Tibial nerve (tissue), 4 donors: ENCODE data around the gene FAM98A. TPM values are rescaled to one million over a fixed set of nuclear protein-coding genes. Genes with fewer than 3 reads are reported as not detected.

Experiments used
- DNase-seq, 2 donors: peaks; one replicate each; pipeline ENCODE4 v3.0.0-alpha.2; 2019; ENCODE audit warnings: low spot score in 2 of 2
- H3K27ac ChIP-seq, 4 donors: fragments of 200-600 bp; sonication (generic) in 3 of 4; one replicate each; pipeline ENCODE4 v1.5.1; 2017 to 2019; ENCODE audit warnings: mild to moderate bottlenecking in 1 of 4
- H3K27me3 ChIP-seq, 2 donors: fragments of 200-600 bp; sonication (generic) in 1 of 2; one replicate each; pipeline versions ENCODE4 v1.5.1 to v1.6.0; 2017 to 2019
- H3K36me3 ChIP-seq, 3 donors: fragments of 200-600 bp; sonication (generic); one replicate each; pipeline ENCODE4 v1.5.1; 2018 to 2019
- H3K4me1 ChIP-seq, 4 donors: fragments of 200-600 bp; sonication (generic) in 3 of 4; one replicate each; pipeline ENCODE4 v1.5.1; 2017 to 2019
- H3K4me3 ChIP-seq, 4 donors: fragments of 200-600 bp; sonication (generic) in 3 of 4; one replicate each; pipeline ENCODE4 v1.5.1; 2017 to 2019; ENCODE audit warnings: mild to moderate bottlenecking in 1 of 4, moderate library complexity in 1 of 4
- H3K9me3 ChIP-seq, 4 donors: fragments of 200-600 bp; sonication (generic) in 3 of 4; one replicate each; pipeline ENCODE4 v1.5.1; 2017 to 2019
- EP300 ChIP-seq, 2 donors: sonication (generic); formaldehyde crosslinking; IDR thresholded peaks; one replicate each; pipeline ENCODE4 v1.6.1; 2017; ENCODE audit warnings: antibody characterized with exemption in 2 of 2, mild to moderate bottlenecking in 1 of 2
- POLR2A ChIP-seq, 2 donors: fragments of 450-650 bp; IDR thresholded peaks; one replicate each; pipeline ENCODE4 v1.6.1; 2017; ENCODE audit warnings: antibody characterized with exemption in 2 of 2, mild to moderate bottlenecking in 2 of 2, moderate library complexity in 2 of 2
- WGBS, 2 donors: methylation state at CpG; one replicate each; pipeline ENCODE4 v1.1.5; 2018; 5-methylcytosine and 5-hydroxymethylcytosine counted together
- total RNA-seq, 4 donors: library from RNA; depleted of rRNA; stranded (reverse); fragments of >200 nt; gene quantifications; one replicate each; pipeline ENCODE4 v1.1.0, GENCODE V29; 2016
- TF ChIP-seq, protein P1 (sequence below), 5 experiments: fragments of 200-600 bp in 3 of 5; fragments of 450-650 bp in 2 of 5; sonication (generic) in 3 of 5; IDR thresholded peaks; one replicate each; pipeline ENCODE4 v1.5.1; 2016 to 2019; ENCODE audit warnings: antibody characterized with exemption in 5 of 5, mild to moderate bottlenecking in 3 of 5, moderate library complexity in 2 of 5

Gene FAM98A
- total RNA-seq, 4 donors from 2014 or later, result 20.4 to 47.9 (median 25.7) TPM

DNA sequence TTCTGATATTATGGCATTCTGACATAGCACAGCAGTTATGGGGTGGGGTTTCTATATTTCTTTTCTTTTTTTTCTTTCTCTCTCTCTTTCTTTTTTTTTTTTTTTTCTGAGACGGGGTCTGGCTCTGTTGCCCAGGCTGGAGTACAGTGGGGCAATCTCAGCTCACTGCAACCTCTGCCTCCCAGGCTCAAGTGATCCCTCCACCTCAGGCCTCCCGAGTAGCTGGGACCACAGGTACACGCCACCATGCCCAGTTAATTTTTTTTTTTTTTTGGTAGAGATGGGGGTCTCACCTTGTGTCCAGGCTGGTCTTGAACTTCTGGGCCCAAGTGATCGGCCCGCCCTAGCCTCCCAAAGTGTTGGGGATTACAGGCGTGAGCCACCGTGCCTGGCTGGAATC is 7.5 kb upstream of the FAM98A start:
- DNase-seq, result no peak

DNA sequence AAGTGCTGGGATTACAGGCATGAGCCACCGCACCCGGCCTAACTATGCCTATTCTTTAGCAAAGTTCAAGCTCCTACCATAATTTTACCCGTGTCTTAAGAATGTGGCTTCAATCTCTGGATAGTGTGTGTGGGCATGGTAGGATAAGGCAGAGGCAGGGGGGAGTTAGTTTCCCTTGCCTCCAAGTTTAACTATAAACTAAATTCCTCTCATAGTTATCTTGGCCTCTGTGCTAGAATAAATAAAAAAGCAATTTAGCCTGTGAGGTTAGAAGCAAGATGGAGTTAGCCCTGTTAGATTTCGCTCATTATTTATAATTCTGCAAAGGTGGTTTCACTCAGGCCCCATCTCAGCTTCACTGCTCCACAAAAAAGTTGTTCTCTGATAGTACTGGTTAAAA is 7.0 kb upstream of the FAM98A start:
- Histone ChIP-seq H3K4me3 (no peak overlapping the region), H3K4me1 (no peaks in the 10 kb centered on the region), H3K27me3 (no peaks in the 10 kb centered on the region), H3K36me3 (no peaks in the 10 kb centered on the region), H3K9me3 (no peaks in the 10 kb centered on the region), H3K27ac (no peak overlapping the region)
- no peak for DNase-seq
- TF ChIP-seq POLR2A (IDR thresholded peaks at IDR 0.05) (no peak), EP300 (IDR thresholded peaks at IDR 0.05) (no peak)
- TF ChIP-seq, protein P1, sequence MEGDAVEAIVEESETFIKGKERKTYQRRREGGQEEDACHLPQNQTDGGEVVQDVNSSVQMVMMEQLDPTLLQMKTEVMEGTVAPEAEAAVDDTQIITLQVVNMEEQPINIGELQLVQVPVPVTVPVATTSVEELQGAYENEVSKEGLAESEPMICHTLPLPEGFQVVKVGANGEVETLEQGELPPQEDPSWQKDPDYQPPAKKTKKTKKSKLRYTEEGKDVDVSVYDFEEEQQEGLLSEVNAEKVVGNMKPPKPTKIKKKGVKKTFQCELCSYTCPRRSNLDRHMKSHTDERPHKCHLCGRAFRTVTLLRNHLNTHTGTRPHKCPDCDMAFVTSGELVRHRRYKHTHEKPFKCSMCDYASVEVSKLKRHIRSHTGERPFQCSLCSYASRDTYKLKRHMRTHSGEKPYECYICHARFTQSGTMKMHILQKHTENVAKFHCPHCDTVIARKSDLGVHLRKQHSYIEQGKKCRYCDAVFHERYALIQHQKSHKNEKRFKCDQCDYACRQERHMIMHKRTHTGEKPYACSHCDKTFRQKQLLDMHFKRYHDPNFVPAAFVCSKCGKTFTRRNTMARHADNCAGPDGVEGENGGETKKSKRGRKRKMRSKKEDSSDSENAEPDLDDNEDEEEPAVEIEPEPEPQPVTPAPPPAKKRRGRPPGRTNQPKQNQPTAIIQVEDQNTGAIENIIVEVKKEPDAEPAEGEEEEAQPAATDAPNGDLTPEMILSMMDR (IDR thresholded peaks at IDR 0.05), result no peak
- WGBS, 2 donors, result 75 to 79% methylated on average over 4 of the region's 4 CpGs

More for the DNA sequence above, 7.5 kb upstream of the FAM98A start:
- no peaks in the 10 kb centered on the region for H3K4me1 ChIP-seq
- H3K9me3 ChIP-seq, result no peaks in the 10 kb centered on the region
- no peaks in the 10 kb centered on the region for H3K27me3 ChIP-seq
- H3K27ac ChIP-seq, result no peak overlapping the region
- 94 to 96% methylated on average over 7 of the region's 7 CpGs for WGBS, 2 donors
- no peaks in the 10 kb centered on the region for H3K36me3 ChIP-seq
- TF ChIP-seq POLR2A (IDR thresholded peaks at IDR 0.05) (no peak), EP300 (IDR thresholded peaks at IDR 0.05) (no peak)
- TF ChIP-seq, protein P1 (IDR thresholded peaks at IDR 0.05), result no peak
- H3K4me3 ChIP-seq, result no peak overlapping the region

GRCh38 chr2:33605056-33605455 is 6.0 kb upstream of the FAM98A start:
- Histone ChIP-seq H3K36me3 (no peaks in the 10 kb centered on the region), H3K27ac (no peak overlapping the region), H3K9me3 (no peaks in the 10 kb centered on the region), H3K4me1 (no peaks in the 10 kb centered on the region), H3K27me3 (no peaks in the 10 kb centered on the region), H3K4me3 (no peak overlapping the region)
- WGBS, 2 donors, result 72 to 83% methylated on average over 6 of the region's 6 CpGs
- TF ChIP-seq EP300 (IDR thresholded peaks at IDR 0.05) (no peak), POLR2A (IDR thresholded peaks at IDR 0.05) (no peak)
- TF ChIP-seq, protein P1 (IDR thresholded peaks at IDR 0.05), result no peak
- no peak for DNase-seq

- no peak for TF ChIP-seq EP300 (IDR thresholded peaks at IDR 0.05)
- no peak for TF ChIP-seq POLR2A (IDR thresholded peaks at IDR 0.05)
- TF ChIP-seq, protein P1 (IDR thresholded peaks at IDR 0.05), result no peak
- Histone ChIP-seq H3K4me1 (peaks cover 0 to 2% (median under 1%) of the 10 kb centered on the region in 4 donors), H3K9me3 (no peaks in the 10 kb centered on the region), H3K27me3 (no peaks in the 10 kb centered on the region), H3K4me3 (no peak overlapping the region), H3K27ac (no peak overlapping the region), H3K36me3 (no peaks in the 10 kb centered on the region)
- DNase-seq, result no peak
- WGBS, 2 donors, result 74% methylated on average over 3 of the region's 3 CpGs
Observed at GRCh38 chr2:33603416-33603815, 4.3 kb upstream of the FAM98A start.

DNA sequence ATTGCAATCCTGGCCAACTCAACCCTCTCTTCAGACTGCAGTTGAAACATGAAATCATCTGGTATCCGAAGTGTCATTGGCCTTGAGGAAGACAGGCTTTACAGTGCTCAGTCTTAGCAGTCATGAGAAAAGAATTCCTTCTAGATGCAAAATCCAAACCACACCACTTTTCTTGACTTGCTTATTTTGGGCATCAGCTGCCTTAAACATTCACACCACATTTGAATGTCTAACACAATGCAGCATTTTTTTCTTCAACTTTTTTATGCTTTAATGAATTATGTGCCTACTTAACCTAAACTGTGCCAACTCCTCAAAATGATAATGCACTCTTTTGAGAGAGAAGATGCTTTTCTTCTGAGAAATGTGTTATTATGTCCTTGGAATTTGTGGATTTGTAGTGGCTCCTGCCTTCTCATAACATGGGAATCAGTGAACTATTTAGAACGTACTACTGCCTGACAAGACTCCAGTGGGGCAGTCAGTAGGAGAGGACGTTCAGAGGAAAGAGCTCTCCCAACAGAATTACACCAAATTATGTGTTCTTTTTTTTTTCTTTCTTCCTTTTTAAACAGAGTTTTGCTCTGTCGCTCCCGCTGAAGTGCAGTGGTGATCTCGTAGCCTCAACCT is 3.2 kb upstream of the FAM98A start:
- TF ChIP-seq POLR2A (IDR thresholded peaks at IDR 0.05), result no peak
- no peak for TF ChIP-seq EP300 (IDR thresholded peaks at IDR 0.05)
- TF ChIP-seq, protein P1 (IDR thresholded peaks at IDR 0.05), result no peak
- 71 to 73% methylated on average over 6 of the region's 6 CpGs for WGBS, 2 donors

More for the DNA sequence above, 3.2 kb upstream of the FAM98A start:
- Histone ChIP-seq H3K4me3 (no peak overlapping the region), H3K27ac (no peak overlapping the region), H3K9me3 (no peaks in the 10 kb centered on the region), H3K36me3 (no peaks in the 10 kb centered on the region), H3K27me3 (no peaks in the 10 kb centered on the region), H3K4me1 (peaks cover 0 to 13% (median 10%) of the 10 kb centered on the region in 4 donors)
- DNase-seq, result no peak
